SK-N-SH treated with all-trans-retinoic acid at 6 μM for 48 hours (cell line): ENCODE results near the gene RIC1.
"Not testable (repeated sequence)": the region's sequence is repeated elsewhere in the genome, so short reads cannot be mapped to it uniquely, and the experiment has no call there.

ENCODE experiments used
- ATAC-seq: fragments of 200-7000 bp; cut with Tn5 transposase; 3 replicates; pipeline ENCODE4 v1.9.1; 2020; ENCODE audit warnings: mild to moderate bottlenecking, moderate library complexity
- ESRRG ChIP-seq: fragments of 250-450 bp; sonication (Bioruptor Pico); IDR thresholded peaks from 2 replicates; pipeline ENCODE4 v1.6.1; 2021; ENCODE audit warnings: mild to moderate bottlenecking
- GLIS3 ChIP-seq: fragments of 250-450 bp; sonication (Bioruptor Pico); IDR thresholded peaks from 2 replicates; pipeline ENCODE4 v1.5.0; 2020; ENCODE audit warnings: mild to moderate bottlenecking, moderate library complexity
- ISL1 ChIP-seq: fragments of 250-450 bp; sonication (Bioruptor Pico); IDR thresholded peaks from 2 replicates; pipeline ENCODE4 v2.1.2; 2022; ENCODE audit warnings: mild to moderate bottlenecking, moderate library complexity
- PPARA ChIP-seq: fragments of 250-450 bp; sonication (Bioruptor Pico); IDR thresholded peaks from 2 replicates; pipeline ENCODE4 v1.5.0; 2020; ENCODE audit warnings: mild to moderate bottlenecking, borderline replicate concordance
- RARB ChIP-seq: fragments of 250-450 bp; sonication (Bioruptor Pico); IDR thresholded peaks from 2 replicates; pipeline ENCODE4 v1.8.0; 2021; ENCODE audit warnings: mild to moderate bottlenecking, moderate library complexity
- SNAI2 ChIP-seq: fragments of 250-450 bp; sonication (Bioruptor Pico); IDR thresholded peaks from 2 replicates; pipeline ENCODE4 v1.5.0; 2020; ENCODE audit warnings: mild to moderate bottlenecking, moderate library complexity
- TCF4 ChIP-seq: fragments of 250-450 bp; sonication (Bioruptor Pico); IDR thresholded peaks from 2 replicates; pipeline ENCODE4 v1.8.0; 2021; ENCODE audit warnings: mild to moderate bottlenecking, moderate library complexity, borderline replicate concordance
- TOX ChIP-seq: fragments of 250-450 bp; sonication (Bioruptor Pico); IDR thresholded peaks from 2 replicates; pipeline ENCODE4 v1.8.0; 2021; ENCODE audit warnings: mild to moderate bottlenecking, moderate library complexity, borderline replicate concordance
- ZC3H10 ChIP-seq: fragments of 250-450 bp; sonication (Bioruptor Pico); IDR thresholded peaks from 2 replicates; pipeline ENCODE4 v1.5.1; 2021; ENCODE audit warnings: mild to moderate bottlenecking, moderate library complexity
- ZFP3 ChIP-seq: fragments of 250-450 bp; sonication (Bioruptor Pico); IDR thresholded peaks from 2 replicates; pipeline ENCODE4 v1.5.0; 2020; ENCODE audit warnings: mild to moderate bottlenecking, moderate library complexity
- ZFP30 ChIP-seq: fragments of 450-650 bp; formaldehyde crosslinking; IDR thresholded peaks from 2 replicates; pipeline ENCODE4 v1.5.0; 2022; ENCODE audit warnings: mild to moderate bottlenecking, moderate library complexity
- ZNF565 ChIP-seq: fragments of 450-650 bp; formaldehyde crosslinking; conservative IDR thresholded peaks from 2 replicates; pipeline ENCODE4 v1.5.0; 2020; ENCODE audit warnings: low read depth, mild to moderate bottlenecking, moderate library complexity
- ZNF8 ChIP-seq: fragments of 450-650 bp; formaldehyde crosslinking; IDR thresholded peaks from 2 replicates; pipeline ENCODE4 v1.5.0; 2020; ENCODE audit warnings: mild to moderate bottlenecking, moderate library complexity
- TF ChIP-seq, protein P1 (sequence below): fragments of 250-450 bp; sonication (Bioruptor Pico); IDR thresholded peaks from 2 replicates; pipeline ENCODE4 v1.8.0; 2020; ENCODE audit warnings: mild to moderate bottlenecking, moderate library complexity, borderline replicate concordance
- TF ChIP-seq, protein P2 (sequence below): fragments of 250-450 bp; sonication (Bioruptor Pico); IDR thresholded peaks from 2 replicates; pipeline ENCODE4 v1.5.0; 2020; ENCODE audit warnings: mild to moderate bottlenecking, moderate library complexity
- TF ChIP-seq, protein P3 (sequence below): fragments of 250-450 bp; sonication (Bioruptor Pico); IDR thresholded peaks from 2 replicates; pipeline ENCODE4 v1.8.0; 2021; ENCODE audit warnings: low read depth, mild to moderate bottlenecking, moderate library complexity, borderline replicate concordance
- TF ChIP-seq, protein P4 (sequence below): fragments of 250-450 bp; sonication (Bioruptor Pico); IDR thresholded peaks from 2 replicates; pipeline ENCODE4 v1.5.1; 2021; ENCODE audit warnings: mild to moderate bottlenecking, moderate library complexity
- TF ChIP-seq, protein P5 (sequence below): fragments of 250-450 bp; sonication (Bioruptor Pico); IDR thresholded peaks from 2 replicates; pipeline ENCODE4 v1.5.1; 2020; ENCODE audit warnings: low read depth, mild to moderate bottlenecking, moderate library complexity

RIC1 gene

DNA sequence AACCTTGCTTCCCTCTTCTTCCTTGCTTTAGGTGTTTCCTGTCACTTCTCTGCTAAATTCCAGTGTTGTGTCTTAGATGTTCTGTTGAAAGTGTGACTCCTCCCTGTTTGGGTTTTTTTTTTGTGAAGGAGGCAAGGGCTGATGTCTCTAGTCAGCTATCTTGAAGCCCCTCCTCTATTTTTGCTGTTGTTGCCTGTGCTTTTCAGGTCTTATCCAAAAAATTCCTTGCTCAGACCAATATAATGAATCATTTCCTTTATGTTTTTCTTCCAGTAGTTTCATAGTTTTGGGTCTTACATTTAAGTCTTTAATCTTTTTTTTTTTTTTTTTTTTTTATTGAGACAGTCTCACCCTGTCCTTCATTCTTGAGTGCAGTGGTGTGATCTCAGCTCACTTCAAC, 22.3 kb downstream of the RIC1 start:
- no peak for TF ChIP-seq ZNF8 (CRISPR knock-in tag)
- TF ChIP-seq, protein P1, sequence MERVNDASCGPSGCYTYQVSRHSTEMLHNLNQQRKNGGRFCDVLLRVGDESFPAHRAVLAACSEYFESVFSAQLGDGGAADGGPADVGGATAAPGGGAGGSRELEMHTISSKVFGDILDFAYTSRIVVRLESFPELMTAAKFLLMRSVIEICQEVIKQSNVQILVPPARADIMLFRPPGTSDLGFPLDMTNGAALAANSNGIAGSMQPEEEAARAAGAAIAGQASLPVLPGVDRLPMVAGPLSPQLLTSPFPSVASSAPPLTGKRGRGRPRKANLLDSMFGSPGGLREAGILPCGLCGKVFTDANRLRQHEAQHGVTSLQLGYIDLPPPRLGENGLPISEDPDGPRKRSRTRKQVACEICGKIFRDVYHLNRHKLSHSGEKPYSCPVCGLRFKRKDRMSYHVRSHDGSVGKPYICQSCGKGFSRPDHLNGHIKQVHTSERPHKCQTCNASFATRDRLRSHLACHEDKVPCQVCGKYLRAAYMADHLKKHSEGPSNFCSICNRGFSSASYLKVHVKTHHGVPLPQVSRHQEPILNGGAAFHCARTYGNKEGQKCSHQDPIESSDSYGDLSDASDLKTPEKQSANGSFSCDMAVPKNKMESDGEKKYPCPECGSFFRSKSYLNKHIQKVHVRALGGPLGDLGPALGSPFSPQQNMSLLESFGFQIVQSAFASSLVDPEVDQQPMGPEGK (CRISPR knock-in tag): no peak
- TF ChIP-seq, protein P2, sequence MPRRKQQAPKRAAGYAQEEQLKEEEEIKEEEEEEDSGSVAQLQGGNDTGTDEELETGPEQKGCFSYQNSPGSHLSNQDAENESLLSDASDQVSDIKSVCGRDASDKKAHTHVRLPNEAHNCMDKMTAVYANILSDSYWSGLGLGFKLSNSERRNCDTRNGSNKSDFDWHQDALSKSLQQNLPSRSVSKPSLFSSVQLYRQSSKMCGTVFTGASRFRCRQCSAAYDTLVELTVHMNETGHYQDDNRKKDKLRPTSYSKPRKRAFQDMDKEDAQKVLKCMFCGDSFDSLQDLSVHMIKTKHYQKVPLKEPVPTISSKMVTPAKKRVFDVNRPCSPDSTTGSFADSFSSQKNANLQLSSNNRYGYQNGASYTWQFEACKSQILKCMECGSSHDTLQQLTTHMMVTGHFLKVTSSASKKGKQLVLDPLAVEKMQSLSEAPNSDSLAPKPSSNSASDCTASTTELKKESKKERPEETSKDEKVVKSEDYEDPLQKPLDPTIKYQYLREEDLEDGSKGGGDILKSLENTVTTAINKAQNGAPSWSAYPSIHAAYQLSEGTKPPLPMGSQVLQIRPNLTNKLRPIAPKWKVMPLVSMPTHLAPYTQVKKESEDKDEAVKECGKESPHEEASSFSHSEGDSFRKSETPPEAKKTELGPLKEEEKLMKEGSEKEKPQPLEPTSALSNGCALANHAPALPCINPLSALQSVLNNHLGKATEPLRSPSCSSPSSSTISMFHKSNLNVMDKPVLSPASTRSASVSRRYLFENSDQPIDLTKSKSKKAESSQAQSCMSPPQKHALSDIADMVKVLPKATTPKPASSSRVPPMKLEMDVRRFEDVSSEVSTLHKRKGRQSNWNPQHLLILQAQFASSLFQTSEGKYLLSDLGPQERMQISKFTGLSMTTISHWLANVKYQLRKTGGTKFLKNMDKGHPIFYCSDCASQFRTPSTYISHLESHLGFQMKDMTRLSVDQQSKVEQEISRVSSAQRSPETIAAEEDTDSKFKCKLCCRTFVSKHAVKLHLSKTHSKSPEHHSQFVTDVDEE (CRISPR knock-in tag): no peak
- no peak for TF ChIP-seq ZFP3 (CRISPR knock-in tag)
- no peak for TF ChIP-seq GLIS3 (CRISPR knock-in tag)
- TF ChIP-seq, protein P3, sequence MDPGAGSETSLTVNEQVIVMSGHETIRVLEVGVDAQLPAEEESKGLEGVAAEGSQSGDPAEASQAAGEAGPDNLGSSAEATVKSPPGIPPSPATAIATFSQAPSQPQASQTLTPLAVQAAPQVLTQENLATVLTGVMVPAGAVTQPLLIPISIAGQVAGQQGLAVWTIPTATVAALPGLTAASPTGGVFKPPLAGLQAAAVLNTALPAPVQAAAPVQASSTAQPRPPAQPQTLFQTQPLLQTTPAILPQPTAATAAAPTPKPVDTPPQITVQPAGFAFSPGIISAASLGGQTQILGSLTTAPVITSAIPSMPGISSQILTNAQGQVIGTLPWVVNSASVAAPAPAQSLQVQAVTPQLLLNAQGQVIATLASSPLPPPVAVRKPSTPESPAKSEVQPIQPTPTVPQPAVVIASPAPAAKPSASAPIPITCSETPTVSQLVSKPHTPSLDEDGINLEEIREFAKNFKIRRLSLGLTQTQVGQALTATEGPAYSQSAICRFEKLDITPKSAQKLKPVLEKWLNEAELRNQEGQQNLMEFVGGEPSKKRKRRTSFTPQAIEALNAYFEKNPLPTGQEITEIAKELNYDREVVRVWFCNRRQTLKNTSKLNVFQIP (CRISPR knock-in tag): no peak
- no peak for ATAC-seq

DNA sequence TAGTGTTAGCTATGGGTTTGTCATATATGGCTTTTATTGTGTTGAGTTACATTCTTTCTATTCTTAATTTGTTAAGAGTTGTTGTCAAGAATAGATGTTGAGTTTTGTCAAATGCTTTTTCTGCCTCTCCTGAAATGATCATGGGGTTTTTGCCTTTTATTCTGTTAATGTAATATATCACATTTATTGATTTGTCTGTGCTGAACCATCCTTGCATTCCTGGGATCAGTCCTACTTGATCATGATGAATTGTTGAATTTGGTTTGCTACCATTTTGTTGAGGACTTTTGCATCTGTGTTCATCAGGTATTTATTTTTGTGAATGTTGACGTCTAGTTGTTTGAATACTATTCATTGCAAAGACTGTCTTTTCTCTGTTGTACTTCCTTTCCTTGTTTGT, 23.9 kb downstream of the RIC1 start:
- ATAC-seq: no peak
- TF ChIP-seq TCF4 (CRISPR knock-in tag) (no peak), ZNF8 (CRISPR knock-in tag) (no peak), ZFP30 (CRISPR knock-in tag) (no peak), RARB (CRISPR knock-in tag) (no peak), ESRRG (no peak), ZFP3 (CRISPR knock-in tag) (no peak), ZC3H10 (CRISPR knock-in tag) (no peak), ISL1 (no peak), TOX (CRISPR knock-in tag) (no peak), ZNF565 (CRISPR knock-in tag) (no peak), SNAI2 (CRISPR knock-in tag) (no peak), PPARA (no peak)
- TF ChIP-seq, protein P4, sequence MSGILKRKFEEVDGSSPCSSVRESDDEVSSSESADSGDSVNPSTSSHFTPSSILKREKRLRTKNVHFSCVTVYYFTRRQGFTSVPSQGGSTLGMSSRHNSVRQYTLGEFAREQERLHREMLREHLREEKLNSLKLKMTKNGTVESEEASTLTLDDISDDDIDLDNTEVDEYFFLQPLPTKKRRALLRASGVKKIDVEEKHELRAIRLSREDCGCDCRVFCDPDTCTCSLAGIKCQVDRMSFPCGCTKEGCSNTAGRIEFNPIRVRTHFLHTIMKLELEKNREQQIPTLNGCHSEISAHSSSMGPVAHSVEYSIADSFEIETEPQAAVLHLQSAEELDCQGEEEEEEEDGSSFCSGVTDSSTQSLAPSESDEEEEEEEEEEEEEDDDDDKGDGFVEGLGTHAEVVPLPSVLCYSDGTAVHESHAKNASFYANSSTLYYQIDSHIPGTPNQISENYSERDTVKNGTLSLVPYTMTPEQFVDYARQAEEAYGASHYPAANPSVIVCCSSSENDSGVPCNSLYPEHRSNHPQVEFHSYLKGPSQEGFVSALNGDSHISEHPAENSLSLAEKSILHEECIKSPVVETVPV: no peak
- TF ChIP-seq, protein P5, sequence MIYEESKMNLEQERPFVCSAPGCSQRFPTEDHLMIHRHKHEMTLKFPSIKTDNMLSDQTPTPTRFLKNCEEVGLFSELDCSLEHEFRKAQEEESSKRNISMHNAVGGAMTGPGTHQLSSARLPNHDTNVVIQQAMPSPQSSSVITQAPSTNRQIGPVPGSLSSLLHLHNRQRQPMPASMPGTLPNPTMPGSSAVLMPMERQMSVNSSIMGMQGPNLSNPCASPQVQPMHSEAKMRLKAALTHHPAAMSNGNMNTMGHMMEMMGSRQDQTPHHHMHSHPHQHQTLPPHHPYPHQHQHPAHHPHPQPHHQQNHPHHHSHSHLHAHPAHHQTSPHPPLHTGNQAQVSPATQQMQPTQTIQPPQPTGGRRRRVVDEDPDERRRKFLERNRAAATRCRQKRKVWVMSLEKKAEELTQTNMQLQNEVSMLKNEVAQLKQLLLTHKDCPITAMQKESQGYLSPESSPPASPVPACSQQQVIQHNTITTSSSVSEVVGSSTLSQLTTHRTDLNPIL (CRISPR knock-in tag): no peak
- TF ChIP-seq, protein P1 (CRISPR knock-in tag): no peak
- TF ChIP-seq, protein P2 (CRISPR knock-in tag): no peak

DNA sequence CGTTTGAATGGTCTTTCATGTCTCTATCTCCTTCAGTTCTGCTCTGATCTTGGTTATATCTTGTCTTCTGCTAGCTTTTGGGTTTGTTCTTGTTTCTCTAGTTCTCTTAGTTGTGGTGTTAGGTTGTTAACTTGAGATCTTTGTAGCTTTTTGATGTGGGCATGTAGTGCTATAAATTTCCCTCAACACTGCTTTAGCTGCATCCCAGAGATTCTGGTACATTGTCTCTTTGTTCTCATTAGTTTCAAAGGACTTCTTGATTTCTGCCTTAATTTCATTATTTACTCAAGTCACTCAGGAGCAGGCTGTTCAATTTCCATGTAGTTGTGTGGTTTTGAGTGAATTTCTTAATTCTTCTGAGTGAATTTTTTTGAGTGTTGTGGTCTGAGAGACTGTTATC, 33.9 kb downstream of the RIC1 start:
- ATAC-seq: not testable (repeated sequence)
